HG03064 (cell line): Measurements from ENCODE around the gene CRB3.

Experiments
- ATAC-seq: cut with Tn5 transposase; IDR thresholded peaks from one replicate; pipeline ENCODE4 v1.9.1; 2021; ENCODE audit warnings: low read depth; ENCODE audit not compliant: unreplicated experiment

CRB3 gene

DNA sequence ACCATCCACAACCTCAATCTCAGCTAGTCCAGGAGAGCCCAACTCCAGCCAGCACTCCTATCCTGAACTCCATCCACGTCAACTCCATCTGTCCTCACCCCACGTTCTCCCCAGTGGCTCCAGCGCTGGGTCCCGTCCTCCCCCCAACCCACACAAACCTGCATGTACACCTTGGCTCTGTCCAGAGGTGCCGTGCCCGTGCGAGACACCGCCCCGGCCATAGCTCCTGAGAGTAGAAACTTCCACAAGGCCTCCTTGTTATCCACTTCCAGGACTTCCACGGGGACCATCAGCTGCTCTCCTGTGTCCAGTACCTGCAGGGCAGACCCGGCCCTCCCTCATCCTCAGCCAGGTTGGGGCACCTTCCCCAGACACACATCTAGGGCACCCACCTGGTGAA is 32.2 kb upstream of the CRB3 start:
- no peak for ATAC-seq

DNA sequence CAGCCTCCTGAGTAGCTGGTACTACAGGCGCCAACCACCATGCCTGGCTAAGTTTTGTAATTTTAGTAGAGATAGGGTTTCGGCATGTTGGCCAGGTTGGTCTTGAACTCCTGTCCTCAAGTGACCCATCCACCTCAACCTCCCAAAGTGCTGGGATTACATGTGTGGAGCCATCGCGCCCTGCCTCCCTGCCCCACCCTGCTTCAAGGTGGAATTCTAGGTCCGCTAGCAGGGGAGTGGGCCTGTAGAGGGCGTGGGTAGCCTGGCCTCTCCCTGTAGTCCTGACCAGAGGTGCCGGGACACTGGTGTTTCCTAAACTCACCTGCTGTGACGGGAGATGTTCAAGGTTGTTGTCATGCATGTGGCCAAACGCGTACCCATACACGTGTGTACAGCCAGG is 30.9 kb upstream of the CRB3 start:
- no peak for ATAC-seq

DNA sequence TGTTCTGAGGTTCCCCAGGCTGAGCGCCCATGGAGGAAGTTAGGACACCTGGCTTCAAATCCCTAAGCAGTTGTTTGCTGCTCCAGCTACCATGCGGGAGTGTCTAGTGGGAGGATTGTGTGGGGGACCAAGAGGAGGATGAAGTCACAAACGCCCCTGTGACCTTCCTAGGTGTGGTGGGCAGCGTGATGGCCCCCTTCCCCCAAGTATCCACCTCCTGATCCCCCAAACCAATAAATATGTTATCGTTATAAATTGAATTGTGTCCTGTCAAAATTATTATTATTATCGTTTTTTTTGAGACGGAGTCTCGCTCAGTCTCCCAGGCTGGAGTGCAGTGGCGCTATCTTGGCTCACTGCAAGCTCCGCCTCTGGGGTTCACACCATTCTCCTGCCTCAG is 30.4 kb upstream of the CRB3 start, which contains the start of gene SLC25A41:
Gene SLC25A41 (minus strand): TSS at position 101 of the 400 bp plus-strand sequence. CDS start 70 bp downstream, at position 31.
- ATAC-seq: no peak

DNA sequence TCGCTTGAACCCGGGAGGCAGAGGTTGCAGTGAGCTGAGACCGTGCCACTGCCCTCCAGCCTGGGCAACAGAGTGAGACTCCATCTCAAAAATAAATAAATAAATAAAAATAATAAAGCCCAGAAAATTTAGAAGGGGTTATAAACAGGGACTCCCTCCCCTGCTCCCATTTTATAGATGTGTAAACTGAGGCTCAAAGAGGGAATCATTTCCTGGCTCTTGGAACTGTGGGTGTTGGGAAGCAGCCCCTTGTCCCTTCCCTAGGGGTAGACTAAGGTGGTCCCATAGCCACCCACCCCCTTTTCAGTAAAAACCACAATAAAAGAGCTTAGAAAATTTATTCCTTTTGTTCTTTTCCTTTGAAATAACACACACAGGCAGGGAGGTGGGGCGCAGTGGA is 24.3 kb upstream of the CRB3 start:
- ATAC-seq: no peak

DNA sequence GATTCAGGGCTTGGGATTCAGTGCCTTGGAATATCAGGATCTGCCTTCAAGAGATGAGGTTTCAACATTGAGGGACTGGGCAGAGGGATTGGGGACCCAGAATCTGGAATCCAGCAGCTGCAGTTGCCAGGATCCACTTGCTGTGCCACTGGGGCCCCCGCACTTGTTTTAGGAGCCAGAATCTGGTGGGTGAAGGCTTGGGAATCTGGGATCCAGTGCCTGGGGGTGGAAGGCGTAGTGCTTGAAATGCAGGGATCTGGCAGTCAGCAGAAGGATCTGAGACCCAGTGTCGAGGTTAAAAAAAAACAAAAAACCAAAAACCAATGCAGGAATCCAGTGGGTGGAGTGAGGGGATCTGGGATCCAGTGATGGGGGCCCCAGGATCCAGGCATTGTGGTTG is 23.2 kb upstream of the CRB3 start:
- no peak for ATAC-seq

DNA sequence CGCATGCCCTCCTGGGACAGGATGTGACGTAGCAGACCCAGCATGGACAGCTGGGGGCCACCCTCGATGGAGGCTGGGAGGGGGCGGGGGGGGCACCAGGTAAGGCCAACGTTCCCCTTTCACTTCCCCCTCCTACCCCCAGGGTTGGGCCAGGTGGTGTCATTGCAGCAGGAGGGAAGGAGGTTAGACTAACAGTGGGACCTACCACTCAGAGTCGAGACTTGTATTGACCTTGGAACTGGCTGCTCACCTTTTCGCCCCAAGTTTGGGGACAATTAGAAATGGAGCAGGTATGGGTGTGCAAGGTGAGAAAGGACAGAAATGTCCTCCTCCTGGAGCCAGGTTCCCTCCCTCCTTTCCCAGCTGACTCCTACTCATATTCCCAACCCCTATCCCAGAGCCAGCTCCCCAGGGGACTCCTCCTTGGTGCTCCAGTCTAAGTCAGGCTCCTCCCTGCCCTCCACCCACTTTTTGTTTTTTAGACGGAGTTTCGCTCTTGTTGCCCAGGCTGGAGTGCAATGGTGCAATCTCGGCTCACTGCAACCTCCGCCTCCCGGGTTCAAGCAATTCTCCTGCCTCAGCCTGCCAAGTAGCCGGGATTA is 21.9 kb upstream of the CRB3 start:
- ATAC-seq: no peak

DNA sequence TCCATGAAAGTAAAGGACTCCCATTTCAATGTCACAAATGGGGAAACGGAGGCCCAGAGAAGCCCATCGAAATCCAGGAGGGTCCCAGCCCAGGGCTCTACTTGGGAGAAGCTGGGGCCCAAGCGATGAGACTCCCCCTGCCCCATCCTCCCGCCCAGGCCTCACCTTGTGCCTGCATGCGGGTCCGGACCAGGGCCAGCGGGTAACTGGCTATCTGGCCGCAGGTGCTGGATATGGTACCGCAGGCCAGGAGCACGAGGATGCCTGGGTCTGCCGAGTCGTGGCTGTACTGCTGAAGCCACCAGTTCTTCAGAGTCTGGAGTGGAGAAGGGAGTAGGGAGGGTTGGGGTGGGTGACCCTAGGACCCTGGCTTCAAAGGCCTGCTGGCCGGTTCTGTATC is 20.1 kb upstream of the CRB3 start:
- no peak for ATAC-seq

DNA sequence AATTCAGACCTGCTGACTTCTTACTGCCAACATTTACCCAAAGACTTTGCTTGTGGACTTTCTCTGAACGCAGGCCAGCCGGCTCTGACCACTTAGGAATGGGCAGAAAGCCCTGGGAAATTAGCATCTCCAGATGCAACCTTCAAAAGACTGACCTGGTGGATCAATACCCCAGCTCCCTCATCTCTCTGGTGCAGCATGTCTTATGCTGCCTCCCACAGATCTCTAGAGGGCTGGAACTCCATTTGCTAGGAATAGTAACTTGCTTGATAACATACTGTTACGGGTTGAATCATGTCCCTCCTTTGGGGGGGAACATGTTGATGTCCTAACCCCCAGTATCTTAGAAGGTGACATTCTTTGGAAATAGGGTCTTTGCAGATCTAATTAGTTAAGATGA is 17.6 kb upstream of the CRB3 start:
- ATAC-seq: no peak

DNA sequence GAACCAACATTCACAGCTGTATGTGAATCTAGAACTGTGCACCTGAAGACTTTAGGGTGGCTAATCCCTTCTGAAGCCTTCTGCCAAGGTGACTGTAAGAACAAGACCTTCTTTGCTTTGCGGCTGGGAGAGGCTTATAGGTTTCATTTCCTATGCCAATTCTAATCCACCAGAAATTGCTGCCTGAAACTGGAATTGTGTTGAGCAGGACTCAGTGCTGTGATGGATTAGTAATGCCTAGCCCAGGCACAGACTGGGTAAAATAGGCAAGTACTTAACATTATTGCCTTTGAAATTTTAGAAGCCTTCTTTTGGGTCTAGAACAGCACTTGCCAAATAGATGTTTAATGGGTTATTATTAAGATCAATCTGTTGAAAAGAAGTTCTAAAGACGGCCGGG is 16.0 kb upstream of the CRB3 start:
- ATAC-seq: no peak

DNA sequence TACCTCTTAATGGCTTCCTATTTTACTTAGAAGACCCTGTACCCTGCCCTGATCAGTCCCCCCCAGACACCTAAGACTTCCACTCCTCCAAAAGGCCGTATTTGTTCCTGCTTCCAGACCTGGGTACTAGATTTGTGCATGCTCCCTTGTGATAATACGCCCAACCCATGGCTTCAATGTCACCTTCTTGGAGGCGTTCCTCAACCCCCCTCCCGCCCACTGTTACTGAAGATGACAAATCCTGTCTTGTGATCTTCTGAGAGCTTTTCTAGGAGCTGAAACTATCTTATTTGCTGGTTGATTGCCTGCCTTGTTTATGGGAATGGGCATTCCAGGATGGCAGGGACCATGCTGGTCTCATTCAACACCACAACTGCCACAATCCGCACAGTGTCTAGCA is 13.9 kb upstream of the CRB3 start:
- no peak for ATAC-seq

DNA sequence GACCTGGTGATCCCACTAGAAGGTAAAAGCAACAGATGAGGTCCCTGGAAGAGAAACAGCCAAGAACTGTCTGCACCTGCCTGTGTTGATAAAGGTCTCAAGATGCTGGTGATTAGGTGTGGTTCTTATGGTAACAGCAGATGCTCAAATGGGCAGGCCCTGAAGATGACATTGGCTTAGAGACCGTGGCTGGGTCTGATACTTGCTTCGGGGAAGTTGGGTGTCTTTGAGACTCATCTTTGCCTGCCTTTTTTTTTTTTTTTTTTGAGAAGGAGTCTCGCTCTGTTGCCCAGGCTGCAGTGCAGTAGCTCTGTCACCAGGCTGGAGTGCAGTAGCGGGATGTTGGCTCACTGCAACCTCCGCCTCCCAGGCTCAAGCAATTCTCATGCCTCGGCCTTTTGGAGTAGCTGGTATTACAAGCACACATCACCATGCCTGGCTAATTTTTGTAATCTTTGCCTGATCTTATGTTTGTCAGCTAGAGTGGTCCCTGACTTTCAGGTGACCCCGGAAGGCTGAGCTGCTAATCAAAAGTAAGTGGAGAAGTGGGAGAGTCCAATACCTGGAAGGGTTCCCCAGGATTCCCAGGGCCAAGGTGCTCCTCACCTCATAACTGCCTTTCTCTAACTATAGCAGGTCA is 12.4 kb upstream of the CRB3 start:
- ATAC-seq: no peak

DNA sequence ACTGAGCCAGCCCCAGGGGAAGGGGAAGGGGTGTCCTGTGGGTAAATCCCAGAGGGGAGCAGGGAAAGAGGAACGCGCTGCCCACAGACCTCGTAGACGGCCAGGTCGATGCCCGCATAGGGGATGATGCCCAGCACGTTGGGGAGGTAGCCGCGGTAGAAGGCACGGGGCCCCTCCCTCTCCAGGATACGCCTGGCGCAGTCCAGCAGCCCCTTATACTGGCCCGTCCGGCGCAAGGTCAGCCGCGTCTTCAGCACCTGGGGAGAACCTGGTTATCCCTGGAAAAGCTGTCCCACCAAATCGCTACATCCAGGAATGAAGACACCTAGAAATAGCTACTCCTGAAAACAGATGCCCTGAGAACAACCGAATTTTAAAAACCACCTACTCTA is 11.9 kb upstream of the CRB3 start:
- ATAC-seq: no peak

DNA sequence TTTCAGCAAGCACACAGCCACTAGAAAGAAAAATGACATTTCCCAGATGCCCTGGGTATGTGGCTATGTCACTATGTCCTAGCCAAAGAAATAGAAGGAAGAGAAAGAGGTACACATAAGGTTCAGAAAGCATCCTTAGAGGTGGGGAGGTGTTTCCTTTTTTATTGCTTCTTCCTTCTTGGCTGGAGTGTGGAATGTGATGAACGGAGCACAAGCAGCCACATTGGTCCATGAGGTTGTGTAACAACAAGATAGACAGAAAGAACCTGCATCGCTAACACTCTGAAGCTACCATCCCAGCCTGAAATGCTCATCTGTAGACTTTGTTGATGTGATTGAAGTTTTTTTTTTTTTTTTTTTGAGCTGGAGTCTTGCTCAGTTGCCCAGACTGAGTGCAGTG is 11.2 kb upstream of the CRB3 start:
- no peak for ATAC-seq

DNA sequence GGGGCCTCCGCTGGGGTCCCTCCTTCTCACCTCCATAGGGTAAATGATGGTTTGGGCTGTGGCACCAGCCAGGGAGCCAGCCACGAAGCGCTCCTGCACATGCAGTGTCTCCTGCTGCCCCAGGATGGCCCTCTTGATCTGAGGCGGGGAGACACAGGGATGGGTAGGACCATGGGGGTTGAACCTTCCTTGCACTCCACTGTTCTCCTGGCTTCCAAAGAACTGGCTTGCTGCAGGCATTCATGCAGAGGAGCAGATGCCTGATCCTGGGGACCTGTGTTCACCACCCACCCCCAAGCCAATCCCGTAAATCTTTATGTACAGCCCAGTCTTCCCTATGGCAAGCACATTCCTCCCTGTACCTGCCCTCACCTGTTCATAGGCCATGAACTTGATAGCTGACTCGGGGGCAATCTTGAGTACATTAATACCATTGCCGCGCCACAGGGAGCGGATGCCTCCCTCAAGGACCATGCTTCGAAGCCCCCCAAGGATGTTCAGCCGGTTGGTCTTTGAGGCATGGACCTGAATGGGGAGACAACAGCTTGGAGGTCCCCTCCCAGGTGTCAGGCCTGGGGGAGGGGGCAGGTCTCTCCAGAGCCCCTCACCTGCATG is 10.0 kb upstream of the CRB3 start:
- ATAC-seq: no peak

DNA sequence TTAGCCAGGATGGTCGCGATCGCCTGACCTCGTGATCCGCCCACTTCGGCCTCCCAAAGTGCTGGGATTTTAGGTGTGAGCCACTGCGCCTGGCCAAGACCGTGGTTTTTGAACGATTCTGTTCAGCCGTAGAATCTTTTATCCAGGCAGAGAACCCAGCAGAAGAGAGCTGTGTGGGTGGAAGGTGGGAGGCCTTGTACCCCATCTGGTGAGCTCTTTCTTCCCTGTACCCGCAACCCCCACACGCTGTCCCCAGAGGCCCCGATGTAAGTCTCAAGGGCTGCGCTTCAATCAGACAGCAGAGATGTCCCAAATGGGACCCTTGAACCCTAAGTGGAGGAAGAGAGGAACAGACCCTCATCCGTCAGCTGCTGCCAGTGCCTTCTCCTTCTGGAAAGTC is 8.1 kb upstream of the CRB3 start:
- ATAC-seq: no peak

DNA sequence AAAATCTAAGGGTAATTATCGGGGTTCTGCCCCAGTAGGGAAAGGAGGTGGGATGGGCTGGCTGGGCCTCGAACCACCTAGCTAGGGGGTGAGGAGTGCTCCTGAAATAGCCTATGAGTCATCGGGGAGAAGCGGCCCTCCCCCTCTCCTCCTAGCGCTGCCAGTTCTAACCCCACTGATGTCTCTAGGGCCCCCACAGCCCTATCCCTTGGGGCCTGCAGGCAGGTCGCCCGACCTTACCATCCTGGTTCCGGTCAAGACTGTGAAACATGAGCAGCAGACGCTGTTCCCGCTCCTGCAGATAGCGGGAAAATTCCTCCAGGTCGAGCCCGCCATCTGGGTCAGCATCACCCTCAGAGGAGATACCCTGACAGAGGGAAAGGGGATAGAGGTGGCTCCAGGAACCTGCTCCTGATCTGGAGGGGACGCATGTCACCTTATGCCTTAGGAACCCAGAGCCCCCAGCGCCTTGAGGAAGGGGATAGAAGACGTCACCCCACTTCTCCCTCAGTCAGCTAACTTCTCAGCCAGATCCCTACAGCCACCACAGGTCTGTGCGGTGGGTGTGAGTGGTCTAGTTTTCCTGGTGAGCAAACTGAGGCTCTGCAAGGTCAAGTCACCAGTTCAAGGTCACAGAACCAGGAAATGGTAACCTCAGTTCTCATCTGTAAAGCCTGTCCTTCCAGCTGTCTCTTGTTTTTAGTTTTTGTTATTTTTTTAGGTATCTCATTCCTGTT is 5.9 kb upstream of the CRB3 start:
- no peak for ATAC-seq

DNA sequence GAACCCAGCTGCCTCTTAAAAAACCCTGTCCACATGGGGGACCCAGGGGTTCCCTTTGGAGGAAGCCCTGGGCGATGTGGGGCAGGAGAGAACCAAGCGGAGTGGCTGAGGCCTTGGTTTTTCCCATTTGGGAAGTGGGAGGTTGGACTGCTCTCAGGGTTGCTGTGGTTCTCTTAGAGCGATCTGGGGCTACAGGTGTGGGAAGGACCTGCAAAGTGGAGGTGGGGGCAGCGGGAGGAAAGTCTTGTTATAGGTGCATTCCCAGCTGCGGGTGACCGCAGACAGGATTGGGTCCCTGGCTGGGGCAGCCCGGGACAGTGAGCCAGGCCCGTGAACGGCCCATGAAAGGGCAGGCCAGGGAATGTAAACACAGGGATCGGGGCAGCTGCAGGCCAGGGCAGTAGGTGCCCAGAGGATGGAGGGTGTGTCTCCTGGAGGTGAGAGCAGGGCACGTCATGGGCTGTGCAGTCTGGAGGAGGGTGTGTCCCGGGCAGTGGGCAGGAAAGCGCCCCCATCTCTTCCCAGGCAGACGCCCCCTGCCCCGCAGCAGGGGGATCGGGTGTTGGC is 5.3 kb upstream of the CRB3 start:
- no peak for ATAC-seq

DNA sequence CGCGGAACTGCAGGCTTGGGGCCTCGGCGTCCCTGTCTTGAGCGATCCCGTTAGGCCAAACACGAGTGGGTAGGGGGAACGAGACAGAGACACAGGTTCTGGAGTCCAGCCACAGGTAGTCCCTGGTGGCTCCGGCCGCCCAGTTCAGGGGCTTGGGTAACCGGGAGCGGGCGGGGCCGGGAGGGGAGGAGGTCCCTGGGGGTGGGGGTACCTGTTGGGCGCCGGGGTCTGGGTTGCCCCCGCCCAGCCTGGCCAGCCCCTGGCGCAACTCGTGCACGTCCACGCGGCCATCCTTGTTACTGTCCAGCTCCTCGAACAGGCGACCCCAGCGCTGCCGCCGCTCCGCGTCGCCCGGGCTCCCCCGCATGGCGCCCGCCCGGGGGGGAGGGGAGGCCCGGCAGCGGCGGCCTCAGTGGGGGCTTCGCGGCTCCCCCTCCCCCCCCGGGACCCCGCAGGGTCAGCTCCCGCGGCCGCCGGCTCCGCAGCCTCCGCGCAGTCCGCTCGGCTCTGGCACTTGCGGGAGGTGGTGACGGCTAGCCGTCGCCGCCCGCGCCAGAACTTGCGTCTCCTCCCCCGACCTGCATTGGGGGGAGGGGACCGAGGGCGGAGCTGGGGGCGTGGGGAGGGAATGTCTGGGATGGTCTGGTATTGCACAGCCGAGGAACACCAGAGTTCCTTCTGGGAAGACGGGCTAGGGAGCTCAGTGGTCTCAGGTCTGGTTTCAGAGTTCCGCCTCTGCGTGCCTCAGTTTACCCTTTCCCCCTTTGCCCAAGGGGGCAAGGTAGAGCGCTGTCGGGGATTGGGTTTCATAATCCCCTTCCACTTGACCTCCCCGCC is 4.6 kb upstream of the CRB3 start, which contains the start of gene SLC25A23:
Gene SLC25A23 (minus strand): TSS at position 531 of the 837 bp plus-strand sequence. CDS start 164 bp downstream, at position 367.
- ATAC-seq: peak; percentile 33

DNA sequence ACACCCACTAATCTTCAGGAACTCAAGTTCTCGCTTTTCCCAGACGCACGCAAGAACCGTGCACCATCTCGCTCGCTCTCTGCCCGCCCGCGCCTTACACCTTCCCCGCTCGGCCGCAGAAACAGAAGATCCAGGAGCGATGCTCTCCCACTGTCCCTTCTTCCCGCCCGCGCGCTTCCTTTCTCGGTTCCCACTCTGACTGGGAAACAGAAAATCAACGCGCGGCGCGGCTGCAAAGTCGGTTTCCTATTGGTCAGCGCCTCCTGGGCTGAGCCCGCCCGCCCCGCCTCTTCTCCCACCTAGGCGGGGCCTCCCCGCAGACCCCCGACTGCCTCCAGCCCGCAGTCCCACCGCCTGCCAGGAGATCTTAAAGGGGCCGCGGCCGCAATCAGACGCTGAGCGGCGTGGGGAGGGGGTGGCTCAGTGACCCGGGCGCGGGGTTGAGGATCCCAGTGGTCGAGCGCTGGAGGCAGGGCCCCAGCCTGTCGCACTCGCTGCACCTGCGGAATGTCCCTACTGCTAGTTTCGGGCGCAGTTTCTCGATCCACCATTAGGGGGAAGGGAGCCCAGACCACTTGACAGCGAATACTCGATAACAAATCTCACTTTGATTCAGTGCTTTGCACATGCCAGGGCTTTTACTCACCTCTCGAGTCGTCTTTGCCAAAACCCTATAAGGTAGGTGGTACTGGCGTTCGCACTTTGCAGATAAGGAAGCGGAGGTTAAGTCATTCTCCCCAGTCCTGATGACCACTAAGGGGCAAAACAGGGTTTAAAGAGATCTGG is 3.8 kb upstream of the CRB3 start:
- peak; percentile 64 for ATAC-seq
